NCI-H774 (cell line): ENCODE results near the gene ZNF134.

Experiments
- DNase-seq: peaks from one replicate; lab custom pipeline; 2025; lab: John Stamatoyannopoulos, UW

ZNF134 gene

DNA sequence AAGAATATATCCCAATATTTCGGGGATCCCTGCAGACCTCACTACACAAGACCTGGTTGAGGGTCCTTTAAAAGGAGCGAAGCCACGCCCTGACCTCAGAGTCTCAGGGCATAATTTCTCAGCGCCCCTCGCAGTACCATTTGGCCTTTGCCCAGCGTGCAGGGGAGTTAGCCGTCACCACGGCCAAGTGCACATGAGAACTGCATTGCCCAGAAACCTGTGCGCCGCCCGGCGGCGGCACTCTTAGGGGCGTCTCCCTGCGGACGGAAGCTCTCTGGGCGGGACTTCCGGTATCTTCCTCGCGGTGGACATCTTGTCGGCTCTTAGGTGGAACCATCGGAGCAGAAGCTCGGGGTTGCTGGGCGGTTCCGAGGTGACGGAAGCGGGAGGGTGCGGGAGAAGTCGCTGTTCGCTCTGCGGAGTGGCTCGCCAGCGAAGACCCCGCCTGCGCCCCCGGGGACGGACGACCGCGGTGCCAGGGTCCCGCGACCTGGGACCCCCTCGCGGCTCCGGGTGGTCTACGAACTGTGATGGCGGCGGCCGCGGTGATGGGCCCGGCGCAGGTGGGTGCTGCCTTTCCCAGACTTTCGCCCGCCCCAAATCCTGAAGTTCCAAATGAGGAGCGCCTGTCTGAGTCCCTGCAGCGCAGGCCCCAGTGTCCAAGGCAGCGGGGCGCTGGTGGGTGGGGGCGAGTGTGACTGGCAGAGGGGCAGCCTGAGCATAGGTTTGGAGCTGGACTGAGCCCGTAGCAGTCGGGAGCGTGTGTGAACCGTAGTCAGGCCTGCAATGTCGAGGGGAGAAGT is at the start of gene ZNF134:
TSS of gene ZNF134 (plus strand) at position 302 of the 803 bp plus-strand sequence. CDS start 5,227 bp downstream, outside the sequence.
- peak; percentile 89 for DNase-seq

DNA sequence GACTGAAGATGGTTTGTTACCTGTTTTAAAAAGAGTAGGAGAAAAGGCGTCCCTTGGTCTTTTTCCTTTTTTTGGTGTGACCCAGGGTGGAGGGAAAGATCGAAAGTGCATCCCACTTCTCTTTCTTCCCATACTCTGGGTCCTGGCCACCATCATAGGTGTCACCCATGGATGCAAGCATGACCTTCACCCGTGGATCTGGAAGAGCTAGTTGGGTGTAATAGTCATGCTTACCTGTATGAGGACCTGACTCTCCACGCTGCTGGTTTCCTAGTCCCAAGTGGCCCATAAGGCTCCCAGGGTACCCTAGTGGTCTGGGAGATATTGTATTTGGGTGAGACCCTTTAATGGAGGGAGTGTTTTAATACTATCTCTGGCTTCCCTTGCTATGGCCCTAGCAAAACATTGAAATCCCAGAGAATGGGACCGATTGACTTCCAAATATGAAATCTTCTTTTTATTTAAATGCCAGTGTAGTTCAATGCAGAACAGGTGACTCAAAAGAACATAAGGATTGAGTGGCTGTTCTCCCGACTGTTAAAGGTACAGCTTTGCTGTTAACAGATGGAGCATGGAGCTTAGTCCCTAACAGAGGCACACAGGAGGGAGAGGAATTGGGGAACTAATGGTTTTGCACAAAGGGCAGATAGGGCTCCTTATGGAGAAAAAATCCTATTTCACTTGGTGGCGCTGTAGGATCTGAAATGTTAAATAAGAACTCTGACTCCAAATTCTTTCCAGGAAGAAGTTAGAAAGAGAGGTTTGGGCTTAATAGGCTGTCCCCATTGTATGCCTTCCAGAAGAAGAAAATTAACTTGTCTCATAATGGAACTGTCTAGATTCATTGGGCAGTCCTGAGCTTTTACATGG is 47.4 kb upstream of the ZNF134 start:
- no peak for DNase-seq

DNA sequence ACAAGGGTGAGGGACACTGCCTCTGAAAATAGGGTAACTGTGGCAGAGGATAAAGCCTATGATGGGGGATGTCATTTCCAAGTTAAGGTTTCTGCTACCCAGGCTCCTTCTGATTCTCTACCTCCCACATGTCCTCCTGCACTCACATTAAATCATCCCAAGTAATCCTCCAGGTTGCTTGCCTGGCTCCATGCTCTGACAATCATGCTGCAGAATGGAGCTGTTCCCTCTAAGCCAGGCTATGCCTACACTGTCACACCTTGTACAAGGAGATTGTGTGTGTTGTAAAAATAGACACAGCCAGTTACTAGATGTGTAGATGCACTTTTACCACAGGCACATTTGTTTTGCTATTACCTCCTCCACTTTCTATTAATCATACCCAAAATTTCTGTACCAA is 43.3 kb upstream of the ZNF134 start:
- no peak for DNase-seq

GRCh38 chr19:57572415-57572947 is 41.6 kb upstream of the ZNF134 start:
- DNase-seq = no peak

GRCh38 chr19:57576661-57577060 is 37.4 kb upstream of the ZNF134 start:
- DNase-seq = no peak

DNA sequence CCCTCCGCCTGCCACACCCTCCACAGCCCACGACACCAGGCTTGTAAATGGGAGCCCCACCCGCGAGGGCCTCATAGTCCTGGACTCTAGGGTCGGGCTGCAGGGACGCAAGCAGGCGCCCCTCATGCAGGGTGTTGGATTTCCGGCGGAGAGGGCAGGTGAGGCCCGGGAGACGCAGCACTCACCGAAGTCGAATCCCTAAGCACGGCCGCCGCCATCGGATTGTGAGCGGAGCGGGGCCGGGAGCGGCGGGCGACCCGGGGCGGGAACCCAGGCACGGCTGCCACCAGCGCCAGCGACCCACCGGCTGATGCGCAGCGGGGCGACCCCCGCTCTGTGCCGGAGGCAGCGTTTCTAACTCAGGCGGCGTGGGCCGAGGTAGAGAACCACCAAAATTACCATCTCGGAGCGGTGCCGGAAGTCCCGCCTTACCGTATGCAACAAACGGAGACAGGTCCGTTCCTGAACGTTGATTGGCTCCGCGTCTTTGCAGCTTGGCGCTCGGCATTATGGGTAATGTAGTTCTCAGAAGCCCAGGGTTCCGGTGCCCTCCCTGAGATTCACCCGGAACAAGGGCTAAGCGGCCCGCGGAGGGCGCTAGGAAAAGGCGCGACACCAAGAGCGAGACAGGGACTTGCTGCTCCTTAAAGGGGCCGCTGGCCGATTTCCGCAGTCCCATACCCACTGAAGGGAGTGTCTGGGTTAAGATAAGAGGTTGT is 35.4 kb upstream of the ZNF134 start, which contains the start of gene ZNF416:
TSS of gene ZNF416 (minus strand) at position 425 of the 719 bp plus-strand sequence. CDS start at position 218, 207 bp downstream.
- DNase-seq = peak; percentile 98

- no peak for DNase-seq
Measured at GRCh38 chr19:57583104-57583520, 30.9 kb upstream of the ZNF134 start.

GRCh38 chr19:57583521-57584416 is 30.3 kb upstream of the ZNF134 start, which contains the start of gene ZIK1:
Gene ZIK1 (plus strand): TSS chr19:57584145. CDS start chr19:57584357, 212 bp downstream.
- no peak for DNase-seq

- DNase-seq = no peak
Measured at GRCh38 chr19:57587529-57587928, 26.5 kb upstream of the ZNF134 start.

DNA sequence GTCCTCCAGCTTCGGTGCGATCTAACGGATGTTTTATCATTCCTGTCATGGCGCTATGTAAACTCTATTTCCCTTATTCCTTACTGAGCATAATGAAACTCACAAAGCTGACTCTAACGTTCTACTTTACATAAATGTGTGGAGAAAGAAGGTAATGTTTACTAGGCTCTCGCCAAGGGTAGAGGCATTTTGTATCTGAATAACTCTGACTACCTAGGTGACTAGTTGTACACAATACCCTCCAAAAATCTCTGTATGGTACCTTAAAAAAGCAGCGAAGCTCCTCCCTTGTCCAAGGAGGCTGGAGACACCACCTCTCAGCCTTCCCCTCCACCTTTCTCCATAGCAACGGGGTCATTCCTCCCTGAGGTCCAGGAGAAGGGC is 14.7 kb upstream of the ZNF134 start:
- no peak for DNase-seq

- DNase-seq = peak; percentile 89
Measured at GRCh38 chr19:57599761-57600383, 14.2 kb upstream of the ZNF134 start, which contains the start of gene ZNF530. Gene ZNF530 (plus strand): TSS chr19:57599885. CDS start chr19:57604346, 4,461 bp downstream.

GRCh38 chr19:57606931-57607330 is 7.1 kb upstream of the ZNF134 start:
- DNase-seq = no peak

DNA sequence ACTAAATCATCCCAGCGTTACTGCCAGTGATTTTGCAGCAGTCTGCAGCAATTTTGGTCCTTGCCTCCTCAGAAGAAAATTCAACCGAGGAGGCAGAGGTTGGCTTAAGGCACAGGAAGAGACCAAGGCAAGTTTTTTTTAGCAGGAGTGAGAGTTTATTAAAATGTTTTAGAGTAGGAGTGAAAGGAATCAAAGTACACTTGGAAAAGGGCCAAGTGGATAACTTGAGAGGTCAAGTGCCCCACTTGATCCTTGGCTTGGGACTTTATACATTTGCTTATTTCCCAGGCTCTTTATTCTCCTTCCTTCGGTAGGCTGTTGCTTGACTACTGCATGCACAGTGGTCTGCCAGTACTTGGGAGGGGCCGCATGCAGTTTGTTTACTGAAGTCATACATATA is 2.9 kb upstream of the ZNF134 start:
- no peak for DNase-seq

GRCh38 chr19:57615346-57615745 is 1.3 kb downstream of the ZNF134 start:
- DNase-seq = no peak

DNA sequence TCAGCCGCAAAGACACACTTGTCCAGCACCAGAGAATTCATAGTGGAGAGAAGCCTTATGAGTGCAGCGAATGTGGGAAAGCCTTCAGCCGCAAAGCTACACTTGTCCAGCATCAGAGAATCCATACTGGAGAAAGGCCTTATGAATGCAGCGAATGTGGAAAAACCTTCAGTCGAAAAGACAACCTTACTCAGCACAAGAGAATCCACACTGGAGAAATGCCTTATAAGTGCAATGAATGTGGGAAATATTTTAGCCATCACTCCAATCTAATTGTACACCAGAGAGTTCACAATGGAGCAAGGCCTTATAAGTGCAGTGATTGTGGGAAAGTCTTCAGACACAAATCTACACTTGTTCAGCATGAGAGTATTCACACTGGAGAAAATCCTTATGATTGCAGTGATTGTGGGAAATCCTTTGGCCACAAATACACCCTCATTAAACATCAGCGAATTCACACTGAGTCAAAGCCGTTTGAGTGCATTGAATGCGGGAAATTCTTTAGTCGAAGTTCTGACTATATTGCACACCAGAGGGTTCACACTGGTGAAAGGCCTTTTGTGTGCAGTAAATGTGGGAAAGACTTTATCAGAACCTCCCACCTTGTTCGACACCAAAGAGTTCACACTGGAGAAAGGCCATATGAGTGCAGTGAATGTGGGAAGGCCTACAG is 6.8 kb downstream of the ZNF134 start:
- no peak for DNase-seq

DNA sequence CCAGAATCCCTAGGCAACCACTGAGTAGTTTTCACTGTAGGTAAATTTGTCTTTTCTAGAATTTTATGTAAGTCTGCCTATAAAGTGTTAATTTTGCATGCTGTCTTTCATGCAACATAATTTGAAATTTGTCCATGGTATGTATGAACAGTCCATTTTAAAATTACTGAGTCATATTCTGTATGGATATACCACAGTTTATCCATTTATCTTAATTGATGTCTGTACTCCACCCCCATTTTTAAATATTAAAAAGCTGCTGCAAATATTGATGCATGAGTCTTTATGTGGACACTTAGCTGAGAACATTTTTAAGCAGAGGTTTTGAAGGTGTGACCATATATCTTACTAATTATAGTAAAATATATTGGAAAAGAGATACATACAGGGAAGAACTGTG is 9.0 kb downstream of the ZNF134 start:
- no peak for DNase-seq

- DNase-seq = peak; percentile 91
Measured at GRCh38 chr19:57632987-57633831, 19.2 kb downstream of the ZNF134 start, which contains the start of gene ZNF211. Gene ZNF211 (plus strand): TSS chr19:57633168. CDS start chr19:57633347, 179 bp downstream.

GRCh38 chr19:57633832-57634131 is 19.7 kb downstream of the ZNF134 start:
- DNase-seq = no peak

DNA sequence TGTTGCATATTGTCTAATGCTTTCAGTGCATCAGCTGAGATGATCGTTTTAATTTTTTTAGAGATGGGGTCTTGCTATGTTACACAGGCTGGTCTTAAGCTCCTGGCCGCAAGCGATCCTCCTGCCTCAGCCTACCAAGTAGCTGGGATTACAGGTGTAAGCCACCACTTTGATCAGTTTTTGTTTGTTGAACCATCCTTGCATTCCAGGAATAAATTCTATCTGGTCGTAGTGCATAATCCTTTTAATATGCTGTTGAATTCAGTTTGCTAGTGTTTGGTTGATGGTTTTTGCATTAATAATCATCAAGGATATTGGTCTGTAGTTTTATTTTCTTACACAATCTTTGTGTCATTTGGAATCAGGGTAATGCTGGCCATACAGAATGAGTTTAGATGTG is 23.3 kb downstream of the ZNF134 start:
- DNase-seq = no peak
